Panc1 (cell line): ENCODE results near the gene KIAA1671.

Experiments
- CTCF ChIP-seq: fragments of 450-650 bp; IDR thresholded peaks from 2 replicates; pipeline ENCODE4 v1.5.1; 2017; ENCODE audit warnings: mild to moderate bottlenecking
- POLR2AphosphoS5 ChIP-seq: IDR thresholded peaks from 2 replicates; pipeline ENCODE4 v1.6.1; 2012; ENCODE audit warnings: mild to moderate bottlenecking, low read depth, low read length, moderate library complexity
- REST ChIP-seq, 2 experiments: IDR thresholded peaks; 2 replicates each; pipeline ENCODE4 v1.6.1; 2011 to 2012; ENCODE audit warnings: low read depth in 2 of 2, control low read depth in 1 of 2, low read length in 1 of 2, mild to moderate bottlenecking in 1 of 2, moderate library complexity in 1 of 2; ENCODE audit not compliant: insufficient read depth in 1 of 2

- TF ChIP-seq CTCF (no peak), POLR2AphosphoS5 (peak; percentile 62; the same call in 1 of the 2 replicates), REST (IDR thresholded peaks at IDR 0.05; ENCODE audit: insufficient read depth in 1 of 2, low read depth in 2 of 2, low read length in 1 of 2) (no peak)
Observed at GRCh38 chr22:24969560-24970301, 17.2 kb downstream of the KIAA1671 start.
